Suprapubic skin (tissue), 3 donors: ENCODE measurements around the gene ZMYND19.

ENCODE experiments used
- EP300 ChIP-seq: sonication (generic); formaldehyde crosslinking; IDR thresholded peaks from one replicate; pipeline ENCODE4 v1.6.1; 2017; ENCODE audit warnings: antibody characterized with exemption
- POLR2A ChIP-seq, 2 donors: fragments of 450-650 bp; IDR thresholded peaks; one replicate each; pipeline ENCODE4 v1.6.1; 2017; ENCODE audit warnings: antibody characterized with exemption in 2 of 2, mild to moderate bottlenecking in 2 of 2, moderate library complexity in 2 of 2
- TF ChIP-seq, protein P1 (sequence below), 2 donors: fragments of 200-600 bp in 1 of 2; fragments of 450-650 bp in 1 of 2; sonication (generic) in 1 of 2; IDR thresholded peaks; one replicate each; pipeline ENCODE4 v1.5.1; 2016 to 2019; ENCODE audit warnings: antibody characterized with exemption in 2 of 2, mild to moderate bottlenecking in 1 of 2, moderate library complexity in 1 of 2

DNA sequence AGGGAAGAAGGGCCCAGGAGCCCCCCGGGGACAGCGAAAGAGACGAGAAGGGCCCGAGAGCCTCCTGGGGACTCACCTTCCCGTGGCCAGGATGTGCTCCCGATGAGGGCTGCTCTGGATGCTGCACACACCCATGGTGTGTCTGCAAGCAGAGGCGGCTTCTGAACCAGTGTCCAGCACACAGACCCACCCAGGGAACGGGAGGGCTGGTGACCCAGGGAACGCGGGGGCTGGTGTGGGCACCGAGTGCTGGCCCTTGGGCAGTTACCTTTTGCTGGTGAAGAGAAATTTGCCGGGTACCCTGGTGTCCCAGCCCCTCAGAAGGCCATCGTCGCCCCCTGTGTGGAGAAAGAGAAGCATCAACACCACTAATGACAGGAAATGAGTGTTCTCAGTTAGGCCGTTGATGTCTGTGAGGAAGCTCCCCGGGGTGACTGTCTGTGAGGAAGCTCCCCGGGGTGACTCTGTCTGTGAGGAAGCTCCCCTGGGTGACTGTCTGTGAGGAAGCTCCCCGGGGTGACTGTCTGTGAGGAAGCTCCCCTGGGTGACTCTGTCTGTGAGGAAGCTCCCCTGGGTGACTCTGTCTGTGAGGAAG, 25.4 kb downstream of the ZMYND19 start:
- TF ChIP-seq, protein P1, sequence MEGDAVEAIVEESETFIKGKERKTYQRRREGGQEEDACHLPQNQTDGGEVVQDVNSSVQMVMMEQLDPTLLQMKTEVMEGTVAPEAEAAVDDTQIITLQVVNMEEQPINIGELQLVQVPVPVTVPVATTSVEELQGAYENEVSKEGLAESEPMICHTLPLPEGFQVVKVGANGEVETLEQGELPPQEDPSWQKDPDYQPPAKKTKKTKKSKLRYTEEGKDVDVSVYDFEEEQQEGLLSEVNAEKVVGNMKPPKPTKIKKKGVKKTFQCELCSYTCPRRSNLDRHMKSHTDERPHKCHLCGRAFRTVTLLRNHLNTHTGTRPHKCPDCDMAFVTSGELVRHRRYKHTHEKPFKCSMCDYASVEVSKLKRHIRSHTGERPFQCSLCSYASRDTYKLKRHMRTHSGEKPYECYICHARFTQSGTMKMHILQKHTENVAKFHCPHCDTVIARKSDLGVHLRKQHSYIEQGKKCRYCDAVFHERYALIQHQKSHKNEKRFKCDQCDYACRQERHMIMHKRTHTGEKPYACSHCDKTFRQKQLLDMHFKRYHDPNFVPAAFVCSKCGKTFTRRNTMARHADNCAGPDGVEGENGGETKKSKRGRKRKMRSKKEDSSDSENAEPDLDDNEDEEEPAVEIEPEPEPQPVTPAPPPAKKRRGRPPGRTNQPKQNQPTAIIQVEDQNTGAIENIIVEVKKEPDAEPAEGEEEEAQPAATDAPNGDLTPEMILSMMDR (IDR thresholded peaks at IDR 0.05): no peak
- TF ChIP-seq EP300 (no peak), POLR2A (IDR thresholded peaks at IDR 0.05) (no peak)
